ENCODE measurements around the gene CRB2. TPM values are rescaled to one million over a fixed set of nuclear protein-coding genes. Genes with fewer than 3 reads are reported as not detected.

The CRB2 gene
- total RNA-seq, 2 experiments from 2014 or later: 0.09 TPM; not detected in 1

DNA sequence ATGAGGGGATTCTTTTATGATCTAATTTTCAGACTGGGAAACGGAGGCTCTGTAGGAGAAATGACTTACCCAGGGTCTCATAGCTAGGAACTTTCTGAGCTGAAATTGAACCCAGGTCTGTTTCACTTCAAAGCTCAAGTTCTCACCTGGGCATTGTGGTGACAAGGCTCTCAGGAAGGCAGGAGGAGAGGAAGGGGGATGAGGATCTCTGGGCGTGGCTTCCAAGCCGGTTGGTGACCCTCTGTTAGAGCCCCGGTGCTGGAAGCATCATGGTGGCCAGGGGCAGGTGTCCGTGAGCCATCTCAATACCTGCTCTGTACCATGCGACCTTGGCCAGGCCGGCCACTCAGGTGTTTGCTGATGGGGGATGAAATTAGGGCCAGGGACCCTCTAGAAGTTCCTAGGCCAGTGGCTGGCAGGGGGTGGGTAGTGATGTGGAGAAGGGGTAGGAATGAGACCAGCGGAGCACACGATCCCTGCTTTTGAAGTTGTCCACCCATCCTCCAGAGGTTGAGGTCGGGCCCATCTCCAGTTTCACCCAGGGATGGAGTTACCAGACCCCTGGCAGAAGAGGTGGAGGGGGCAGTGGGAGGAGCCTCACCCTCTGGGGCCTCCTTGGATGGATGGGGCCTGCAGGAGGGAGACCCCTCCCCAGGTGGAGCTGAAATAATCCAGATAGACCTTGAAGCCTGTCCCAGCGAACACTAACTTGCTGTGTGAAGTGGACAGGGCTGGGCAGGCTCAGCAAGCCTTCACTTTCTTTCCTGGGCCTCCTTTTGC, 5.9 kb downstream of the CRB2 start:
- DNase-seq: no peak
- no peak for ATAC-seq
- intact Hi-C loops (cut with micrococcal nuclease): no loop called here
- H3K4me3 Mint-ChIP-seq: no peak overlapping the region
- no peak for TF ChIP-seq CTCF (IDR thresholded peaks at IDR 0.05)
- peaks cover 13% of the 10 kb centered on the region for H3K4me1 Mint-ChIP-seq (ENCODE audit: low read depth)
- H3K27ac Mint-ChIP-seq: no peak overlapping the region
- H3K27me3 Mint-ChIP-seq: peaks cover 8% of the 10 kb centered on the region
- CTCF ChIA-PET: interaction anchor here (2.1 kb wide), 1 partner anchor 12 kb away, joined by 8 read pairs; no protein-coding TSS in a partner anchor
- H3K36me3 Mint-ChIP-seq (ENCODE audit: low read depth): no peaks in the 10 kb centered on the region
- POLR2A ChIA-PET: no interaction called here
- H3K9me3 Mint-ChIP-seq: no peaks in the 10 kb centered on the region

DNA sequence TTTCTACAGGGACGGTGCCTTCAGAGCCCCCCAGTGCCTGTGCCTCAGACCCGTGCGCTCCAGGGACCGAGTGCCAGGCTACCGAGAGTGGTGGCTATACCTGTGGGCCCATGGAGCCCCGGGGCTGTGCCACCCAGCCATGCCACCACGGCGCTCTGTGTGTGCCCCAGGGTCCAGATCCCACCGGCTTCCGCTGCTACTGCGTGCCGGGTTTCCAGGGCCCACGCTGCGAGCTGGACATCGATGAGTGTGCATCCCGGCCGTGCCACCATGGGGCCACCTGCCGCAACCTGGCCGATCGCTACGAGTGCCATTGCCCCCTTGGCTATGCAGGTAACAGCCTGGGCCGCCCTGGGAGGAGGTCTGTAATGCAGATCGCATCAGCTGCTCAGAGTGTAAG, 6.9 kb downstream of the CRB2 start:
- Mint-ChIP-seq H3K4me1 (ENCODE audit: low read depth) (peaks cover 13% of the 10 kb centered on the region), H3K27ac (no peak overlapping the region), H3K4me3 (no peak overlapping the region), H3K9me3 (no peaks in the 10 kb centered on the region), H3K27me3 (peaks cover 8% of the 10 kb centered on the region), H3K36me3 (ENCODE audit: low read depth) (no peaks in the 10 kb centered on the region)
- ChIA-PET POLR2A (no interaction called here), CTCF (interaction anchor here (0.7 kb wide), 1 partner anchor 8 kb away, joined by 3 read pairs; no protein-coding TSS in a partner anchor)
- DNase-seq (no peak), ATAC-seq (no peak)
- no peak for TF ChIP-seq CTCF (IDR thresholded peaks at IDR 0.05)
- intact Hi-C loops (cut with micrococcal nuclease): no loop called here

GRCh38 chr9:123364241-123364824, 8.3 kb downstream of the CRB2 start:
- ATAC-seq: no peak
- intact Hi-C loops (cut with micrococcal nuclease): no loop called here
- no peaks in the 10 kb centered on the region for H3K9me3 Mint-ChIP-seq
- ChIA-PET POLR2A (no interaction called here), CTCF (no interaction called here)
- TF ChIP-seq CTCF (IDR thresholded peaks at IDR 0.05): no peak
- no peak overlapping the region for H3K4me3 Mint-ChIP-seq
- peaks cover 8% of the 10 kb centered on the region for H3K4me1 Mint-ChIP-seq (ENCODE audit: low read depth)
- H3K27ac Mint-ChIP-seq: no peak overlapping the region
- H3K27me3 Mint-ChIP-seq: peaks cover 10% of the 10 kb centered on the region
- no peaks in the 10 kb centered on the region for H3K36me3 Mint-ChIP-seq (ENCODE audit: low read depth)
- DNase-seq: no peak

GRCh38 chr9:123365287-123365880, 9.4 kb downstream of the CRB2 start:
- ATAC-seq (peak; percentile 39), DNase-seq (no peak)
- peaks cover 14% of the 10 kb centered on the region for H3K27me3 Mint-ChIP-seq
- H3K9me3 Mint-ChIP-seq: no peaks in the 10 kb centered on the region
- CTCF ChIA-PET: interaction anchor here (1.5 kb wide), 1 partner anchor 23 kb away, joined by 4 read pairs; no protein-coding TSS in a partner anchor
- H3K36me3 Mint-ChIP-seq (ENCODE audit: low read depth): no peaks in the 10 kb centered on the region
- TF ChIP-seq CTCF (IDR thresholded peaks at IDR 0.05): no peak
- no peak overlapping the region for H3K27ac Mint-ChIP-seq
- H3K4me1 Mint-ChIP-seq (ENCODE audit: low read depth): no peaks in the 10 kb centered on the region
- intact Hi-C loops (cut with micrococcal nuclease): no loop called here
- no peak overlapping the region for H3K4me3 Mint-ChIP-seq
- POLR2A ChIA-PET: no interaction called here
